Adrenal gland (tissue), 5 donors: ENCODE results near the gene HYAL2.

Source experiments
- CTCF ChIP-seq, 6 experiments: fragments of 450-650 bp in 4 of 6; fragments of 200-600 bp in 2 of 6; sonication (generic) in 1 of 6; IDR thresholded peaks; 1 replicate in 5 of 6; 2 replicates in 1 of 6; pipeline versions ENCODE4 v1.5.1 to v1.8.0; 2016 to 2021; ENCODE audit warnings: antibody characterized with exemption in 6 of 6, mild to moderate bottlenecking in 2 of 6, moderate library complexity in 1 of 6
- POLR2A ChIP-seq, 2 donors: fragments of 450-650 bp; IDR thresholded peaks; one replicate each; pipeline ENCODE4 v1.6.1; 2017; ENCODE audit warnings: antibody characterized with exemption in 2 of 2, mild to moderate bottlenecking in 2 of 2, moderate library complexity in 1 of 2
- donor health status: DM: no; HTN: no; CAD: no.

- TF ChIP-seq CTCF (IDR thresholded peaks at IDR 0.05) (no peak), POLR2A (IDR thresholded peaks at IDR 0.05) (no peak)
Observed at GRCh38 chr3:50275141-50275995, 47.2 kb downstream of the HYAL2 start.
